Measurements from ENCODE around the gene POLE.

POLE gene

GRCh38 chr12:132675757-132676432 lies 11.2 kb downstream of the POLE start:
- DNase-seq: no peak

- DNase-seq: no peak
These were observed 12.6 kb downstream of the POLE start for GRCh38 chr12:132674561-132674960.

GRCh38 chr12:132673288-132674179 lies 13.6 kb downstream of the POLE start:
- no peak for DNase-seq

GRCh38 chr12:132672678-132673077 lies 14.5 kb downstream of the POLE start:
- DNase-seq: no peak

- no peak for DNase-seq
These were observed 15.0 kb downstream of the POLE start for GRCh38 chr12:132672116-132672515.

GRCh38 chr12:132669166-132669879 lies 17.8 kb downstream of the POLE start:
- DNase-seq: no peak

- no peak for DNase-seq
These were observed 18.7 kb downstream of the POLE start for GRCh38 chr12:132668191-132669088.

GRCh38 chr12:132665794-132666193 lies 21.3 kb downstream of the POLE start:
- DNase-seq: no peak

- no peak for DNase-seq
These were observed 22.0 kb downstream of the POLE start for GRCh38 chr12:132665149-132665491.

- no peak for DNase-seq
These were observed 22.7 kb downstream of the POLE start for GRCh38 chr12:132664206-132665148.

- DNase-seq: no peak
These were observed 24.0 kb downstream of the POLE start for GRCh38 chr12:132662901-132663755.

- no peak for DNase-seq
These were observed 25.2 kb downstream of the POLE start for GRCh38 chr12:132661972-132662371.

GRCh38 chr12:132660996-132661395 lies 26.1 kb downstream of the POLE start:
- DNase-seq: no peak

- DNase-seq: no peak
These were observed 27.1 kb downstream of the POLE start for GRCh38 chr12:132660052-132660451.

GRCh38 chr12:132659146-132659545 lies 28.0 kb downstream of the POLE start:
- no peak for DNase-seq

GRCh38 chr12:132658149-132658894 lies 28.8 kb downstream of the POLE start:
- DNase-seq: no peak

GRCh38 chr12:132657004-132657727 lies 30.0 kb downstream of the POLE start:
- no peak for DNase-seq

- DNase-seq: no peak
These were observed 33.4 kb downstream of the POLE start for GRCh38 chr12:132653567-132654290.

Measured in NCI-H187 (cell line).